ENCODE results near the gene OR5K4. TPM values are rescaled to one million over a fixed set of nuclear protein-coding genes. Genes with fewer than 3 reads are reported as not detected.
"Not testable (repeated sequence)": the region's sequence is repeated elsewhere in the genome, so short reads cannot be mapped to it uniquely, and the experiment has no call there.

OR5K4 gene
- total RNA-seq, 1 experiment from 2014 or later: not detected

DNA sequence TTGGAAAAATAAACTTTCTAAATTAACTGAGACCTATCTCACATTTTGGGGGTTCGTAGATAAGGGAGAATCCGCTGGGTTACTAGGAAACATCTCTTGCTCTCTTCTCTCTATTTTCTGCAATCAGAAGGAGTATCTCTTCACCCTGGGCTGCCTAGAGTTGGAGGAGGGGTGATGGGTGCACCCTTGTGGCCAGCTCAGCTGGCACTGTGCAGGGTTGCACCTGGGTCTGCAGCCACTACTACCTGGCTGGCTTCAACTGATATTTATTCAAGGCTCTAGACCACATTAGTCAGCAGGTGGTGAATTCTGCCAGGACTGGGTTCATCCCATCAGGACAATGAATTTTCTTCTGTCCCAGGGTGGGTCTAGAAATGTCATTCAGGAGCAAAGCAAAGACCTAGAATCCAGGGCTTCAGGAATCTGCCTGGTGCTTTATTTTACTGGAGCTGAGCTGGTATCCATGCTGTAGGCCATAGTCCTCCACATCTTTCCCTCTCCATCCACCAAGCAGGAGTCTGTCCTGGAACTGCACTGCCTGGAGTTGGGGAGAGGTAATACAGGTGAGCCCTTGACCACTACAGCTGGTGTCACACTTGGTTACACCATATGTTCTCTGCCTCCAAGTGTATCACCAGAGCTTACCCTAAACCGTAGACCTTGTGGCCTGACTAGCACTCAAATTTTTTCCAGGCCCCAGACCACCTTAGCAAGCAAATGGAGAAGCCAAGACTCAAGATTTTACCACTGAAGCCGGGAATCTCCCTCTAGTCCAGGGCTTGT is 14.0 kb downstream of the OR5K4 start:
- no peak for DNase-seq (ENCODE audit: low spot score)

DNA sequence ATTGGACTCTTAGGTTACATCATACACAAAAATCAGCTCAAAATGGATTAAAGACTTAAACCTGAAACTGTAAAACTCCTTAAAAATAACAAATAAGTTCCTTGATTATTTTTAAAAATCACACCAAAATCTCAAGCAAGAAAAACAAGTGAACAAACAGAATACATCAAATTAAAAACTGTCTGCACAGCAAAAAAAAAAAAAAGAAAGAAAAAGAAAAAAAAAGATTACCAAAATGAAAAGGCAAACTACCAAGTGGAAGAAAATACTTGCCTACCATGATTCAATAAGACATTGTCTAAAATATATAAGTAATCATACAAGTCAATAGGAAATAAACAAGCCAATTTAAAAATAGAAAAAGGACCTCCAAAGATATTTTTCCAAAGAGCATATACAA is 17.5 kb downstream of the OR5K4 start:
- DNase-seq (ENCODE audit: low spot score): no peak
- in situ Hi-C loops (cut with HindIII; ENCODE audit: low sequenced_read_pairs): no loop called here

More for the DNA sequence above, 14.0 kb downstream of the OR5K4 start:
- in situ Hi-C loops (cut with HindIII; ENCODE audit: low sequenced_read_pairs): no loop called here

DNA sequence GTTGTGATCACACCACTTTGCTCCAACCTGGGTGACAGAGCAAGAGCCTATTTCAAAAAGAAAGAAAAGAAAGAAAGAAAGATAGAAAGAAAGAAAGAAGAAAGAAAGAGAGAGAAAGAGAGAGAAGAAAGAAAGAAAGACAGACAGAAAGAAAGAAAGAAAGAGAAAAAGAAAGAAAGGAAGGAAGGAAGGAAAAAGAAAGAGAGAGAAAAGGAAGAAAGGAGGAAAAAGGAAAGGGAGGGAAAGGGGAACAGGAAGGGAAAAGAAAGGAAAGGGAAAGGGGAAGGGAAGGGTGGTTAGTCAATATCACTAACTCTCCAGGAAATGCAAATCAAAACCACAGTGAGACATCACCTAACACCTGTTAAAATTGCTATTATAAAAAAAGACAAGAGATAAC is 18.2 kb downstream of the OR5K4 start:
- no peak for DNase-seq (ENCODE audit: low spot score)
- in situ Hi-C loops (cut with HindIII; ENCODE audit: low sequenced_read_pairs): no loop called here

DNA sequence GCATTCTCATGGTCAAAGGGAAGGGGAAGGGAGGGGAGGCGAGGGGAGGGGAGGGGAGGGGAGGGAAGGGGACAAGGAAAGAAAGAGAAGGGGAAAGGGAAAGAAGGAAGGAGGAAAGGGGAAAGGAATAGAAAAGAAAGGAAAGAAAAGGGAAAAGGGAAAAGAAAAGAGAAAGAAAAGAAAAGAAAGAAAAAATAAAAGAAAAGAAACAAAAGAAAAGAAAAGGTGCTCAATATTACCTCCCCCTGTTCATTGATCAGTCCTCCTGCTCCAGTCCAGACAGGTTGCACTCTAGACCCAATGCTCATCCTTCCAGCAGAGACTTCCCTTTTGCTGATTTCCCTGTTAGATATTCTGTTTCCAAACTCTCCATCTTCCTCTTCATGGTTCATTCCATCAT is 18.8 kb downstream of the OR5K4 start:
- in situ Hi-C loops (cut with HindIII; ENCODE audit: low sequenced_read_pairs): no loop called here
- no peak for DNase-seq (ENCODE audit: low spot score)

DNA sequence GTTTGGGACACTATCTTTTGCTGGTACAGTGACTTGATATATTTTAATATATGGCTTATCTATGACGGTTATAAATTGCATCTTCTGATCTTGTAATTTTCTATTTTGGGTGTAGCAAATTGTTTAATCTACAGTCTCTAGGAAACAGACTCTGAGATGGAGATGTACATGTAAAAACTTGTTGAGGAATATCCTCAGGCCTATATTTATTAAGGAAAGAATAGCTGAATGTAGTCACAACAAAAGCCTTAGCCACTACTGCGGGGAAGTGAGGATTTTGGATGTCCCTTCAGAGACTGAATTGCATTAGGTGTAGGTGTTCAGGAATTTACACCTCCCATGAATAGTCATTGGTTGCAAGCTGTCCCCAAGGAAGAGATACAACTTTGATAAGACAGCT is 23.0 kb downstream of the OR5K4 start:
- in situ Hi-C loops (cut with HindIII; ENCODE audit: low sequenced_read_pairs): no loop called here
- no peak for DNase-seq (ENCODE audit: low spot score)

DNA sequence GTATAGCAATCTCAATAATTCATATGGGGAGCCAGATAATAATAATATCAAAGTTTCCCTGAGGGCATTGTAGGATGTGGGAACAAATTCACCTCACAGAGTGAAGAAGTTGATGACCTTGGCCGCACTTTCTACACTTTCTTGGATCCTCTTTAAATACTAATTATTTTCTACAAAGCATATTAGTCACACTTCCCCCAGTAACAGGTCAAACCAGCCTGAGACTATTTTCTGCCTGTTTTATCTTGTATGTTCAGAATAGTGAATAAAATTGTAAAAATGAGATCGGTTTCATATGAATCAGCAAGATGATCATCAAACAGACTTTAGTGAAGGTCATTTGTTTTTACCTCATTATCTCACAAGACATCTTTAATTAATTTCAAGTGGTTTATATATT is 34.5 kb downstream of the OR5K4 start:
- in situ Hi-C loops (cut with HindIII; ENCODE audit: low sequenced_read_pairs): no loop called here
- no peak for DNase-seq (ENCODE audit: low spot score)

DNA sequence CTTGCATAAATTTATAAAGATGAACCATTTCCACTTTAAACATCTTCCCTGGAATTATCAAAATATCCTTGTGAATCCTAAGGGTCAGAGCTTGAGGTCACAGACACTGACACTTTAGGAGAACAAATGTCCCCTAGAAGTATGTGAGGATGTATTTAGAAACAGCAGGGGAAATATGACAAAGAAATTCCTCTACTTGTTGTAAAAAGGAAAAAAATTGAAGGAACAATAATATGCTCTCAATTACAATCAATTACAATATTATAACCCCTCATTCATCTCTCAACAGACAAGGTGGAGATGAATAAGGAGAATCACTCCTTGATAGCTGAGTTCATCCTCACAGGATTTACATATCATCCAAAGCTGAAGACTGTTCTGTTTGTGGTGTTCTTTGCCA is 36.7 kb downstream of the OR5K4 start, which contains the start of gene OR5K3:
TSS of gene OR5K3 (plus strand) at position 301 of the 400 bp plus-strand sequence. CDS start at position 301, 0 bp downstream.
- DNase-seq (ENCODE audit: low spot score): no peak
- in situ Hi-C loops (cut with HindIII; ENCODE audit: low sequenced_read_pairs): no loop called here

DNA sequence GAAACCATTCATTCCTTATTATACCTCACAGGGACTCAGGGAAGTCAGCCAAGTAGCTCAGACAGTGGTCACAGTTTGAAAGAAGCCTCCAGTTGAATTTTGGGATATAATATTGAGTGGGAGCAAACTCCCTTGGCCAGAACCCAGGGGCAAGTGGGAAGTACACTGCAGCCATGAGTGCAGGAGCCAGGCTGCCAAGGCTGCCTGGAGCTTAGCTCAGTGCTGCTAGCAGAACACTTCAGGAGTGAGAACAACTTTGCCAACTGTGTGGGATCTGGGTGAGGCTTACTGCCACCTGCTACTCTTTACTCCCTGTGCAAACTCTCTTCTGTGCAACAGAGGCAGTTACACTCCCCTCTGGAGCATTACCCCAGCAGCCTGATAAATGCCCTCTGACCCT is 41.4 kb downstream of the OR5K4 start:
- DNase-seq (ENCODE audit: low spot score): no peak

DNA sequence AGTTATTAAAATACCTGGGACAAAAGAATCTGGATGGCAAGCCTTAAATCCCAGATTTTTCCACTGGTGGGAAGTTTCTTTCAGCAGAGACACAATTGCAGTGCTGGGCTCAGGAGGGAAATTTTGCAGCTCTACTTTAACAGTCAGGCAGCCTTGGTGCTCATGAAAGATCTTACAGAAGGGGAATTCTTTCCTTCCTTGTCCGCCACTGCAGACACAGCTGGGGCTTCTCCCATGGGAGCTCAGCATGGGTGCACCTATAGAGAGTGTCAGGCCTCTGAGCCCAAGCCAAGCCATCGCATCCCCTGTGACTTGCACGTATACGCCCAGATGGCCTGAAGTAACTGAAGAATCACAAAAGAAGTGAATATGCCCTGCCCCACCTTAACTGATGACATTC is 42.8 kb downstream of the OR5K4 start:
- in situ Hi-C loops (cut with HindIII; ENCODE audit: low sequenced_read_pairs); DNase-seq (ENCODE audit: low spot score): not testable (repeated sequence)

More for the DNA sequence above, 41.4 kb downstream of the OR5K4 start:
- in situ Hi-C loops (cut with HindIII; ENCODE audit: low sequenced_read_pairs): no loop called here

DNA sequence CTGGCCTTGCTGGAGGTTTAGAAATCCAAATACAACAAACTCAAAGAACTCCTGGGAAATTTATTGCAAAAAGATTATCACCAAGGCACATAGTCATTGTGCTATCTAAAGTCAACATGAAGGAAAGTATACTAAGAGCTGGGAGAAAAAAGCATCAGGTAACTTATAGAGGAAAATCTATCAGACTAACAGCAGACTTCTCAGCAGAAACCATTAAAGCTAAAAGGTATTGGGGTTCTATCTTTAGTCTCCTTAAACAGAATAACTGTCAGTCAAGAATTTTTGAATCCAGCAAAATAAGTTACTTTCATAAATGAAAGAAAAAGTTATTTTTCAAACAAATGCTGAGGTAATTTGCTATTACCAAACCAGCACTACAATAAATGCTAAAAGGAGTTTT is 44.9 kb downstream of the OR5K4 start:
- no peak for DNase-seq (ENCODE audit: low spot score)
- in situ Hi-C loops (cut with HindIII; ENCODE audit: low sequenced_read_pairs): no loop called here

DNA sequence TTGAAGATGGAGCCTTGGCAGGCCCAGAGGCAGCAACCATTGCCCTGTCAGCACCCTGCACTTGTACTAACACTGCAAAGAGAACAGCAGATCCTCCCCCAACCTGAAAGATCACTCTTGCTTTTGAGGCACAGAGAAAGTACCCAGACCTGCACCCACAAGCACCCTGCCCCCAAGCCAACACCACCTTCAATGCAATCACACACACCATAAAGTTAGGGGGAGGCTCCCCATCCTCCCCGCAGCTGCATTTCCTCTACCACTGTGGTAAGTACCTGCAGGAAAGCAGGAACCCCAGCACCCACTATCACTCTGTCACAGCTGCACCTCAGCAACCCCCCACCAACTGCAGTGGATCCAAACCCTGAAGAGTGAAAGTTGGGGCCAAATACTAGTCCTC is 48.9 kb downstream of the OR5K4 start:
- in situ Hi-C loops (cut with HindIII; ENCODE audit: low sequenced_read_pairs): no loop called here
- no peak for DNase-seq (ENCODE audit: low spot score)

DNA sequence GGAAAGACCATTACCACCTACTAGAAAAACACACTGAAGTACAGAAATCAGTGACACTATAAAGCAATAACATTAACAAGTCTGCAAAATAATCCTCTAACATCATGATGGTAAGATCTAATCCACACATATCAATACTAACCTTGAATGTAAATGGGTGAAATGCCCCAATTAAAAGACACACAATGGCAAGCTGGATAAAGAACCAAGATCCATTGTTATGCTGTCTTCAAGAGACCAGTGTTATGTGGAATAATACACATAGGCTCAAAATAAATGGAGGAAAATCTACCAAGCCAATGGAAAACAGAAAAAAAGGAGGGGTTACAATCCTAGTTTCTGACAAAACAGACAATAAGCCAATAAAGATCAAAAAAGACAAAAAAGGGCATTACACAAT is 50.4 kb downstream of the OR5K4 start:
- no peak for DNase-seq (ENCODE audit: low spot score)
- in situ Hi-C loops (cut with HindIII; ENCODE audit: low sequenced_read_pairs): no loop called here

Other genes starting within 250 kb of the OR5K4 start
- gene OR5H1, start 223.1 kb upstream of the OR5K4 start, total RNA-seq (2014; rRNA removed; shearing (Covaris generic)): not detected in 2 replicates
- not detected in 2 replicates for gene OR5H14, start 206.4 kb upstream of the OR5K4 start, total RNA-seq (2014; rRNA removed; shearing (Covaris generic))
- not detected in 2 replicates for gene OR5H15, start 187.2 kb upstream of the OR5K4 start, total RNA-seq (2014; rRNA removed; shearing (Covaris generic))
- not detected in 2 replicates for gene OR5H6, start 89.6 kb upstream of the OR5K4 start, total RNA-seq (2014; rRNA removed; shearing (Covaris generic))
- not detected in 2 replicates for gene OR5H2, start 71.3 kb upstream of the OR5K4 start, total RNA-seq (2014; rRNA removed; shearing (Covaris generic))
- not detected in 2 replicates for gene OR5K3, start 36.8 kb downstream of the OR5K4 start, total RNA-seq (2014; rRNA removed; shearing (Covaris generic))
- gene OR5K1, start 109.3 kb downstream of the OR5K4 start, total RNA-seq (2014; rRNA removed; shearing (Covaris generic)): not detected in 2 replicates
- gene OR5K2, start 143.8 kb downstream of the OR5K4 start, total RNA-seq (2014; rRNA removed; shearing (Covaris generic)): not detected in 2 replicates
- gene CLDND1, start 169.0 kb downstream of the OR5K4 start, total RNA-seq (2014; rRNA removed; shearing (Covaris generic)): 25.6 and 27.2 TPM in 2 replicates
- gene GPR15, start 178.1 kb downstream of the OR5K4 start, total RNA-seq (2014; rRNA removed; shearing (Covaris generic)): not detected in 2 replicates
- gene CPOX, start 239.8 kb downstream of the OR5K4 start, total RNA-seq (2014; rRNA removed; shearing (Covaris generic)): 23.1 and 28.6 TPM in 2 replicates

Data from G401 (cell line).